ENCODE measurements around the gene CSNK1E. TPM values are rescaled to one million over a fixed set of nuclear protein-coding genes. Genes with fewer than 3 reads are reported as not detected.
A peak's percentile ranks its signal among the peaks of the same experiment; 100 is the strongest.
"Not testable (repeated sequence)": the region's sequence is repeated elsewhere in the genome, so short reads cannot be mapped to it uniquely, and the experiment has no call there.

CSNK1E gene
- total RNA-seq, result 69.1 TPM

- Histone ChIP-seq H3K27me3 (ENCODE audit: insufficient read depth, low read length) (no peaks in the 10 kb centered on the region), H3K9me3 (ENCODE audit: low read depth, low read length) (no peaks in the 10 kb centered on the region), H3K4me1 (ENCODE audit: insufficient read depth, low read length) (peaks cover 45% of the 10 kb centered on the region), H3K4me3 (ENCODE audit: low read length) (peak within 1 kb of the TSS; percentile 44)
Measured at GRCh38 chr22:38317122-38317994, at the start of gene CSNK1E. Gene CSNK1E (minus strand): TSS chr22:38317433. CDS start chr22:38314157, 3,276 bp downstream.

GRCh38 chr22:38365829-38366228 lies 48.6 kb upstream of the CSNK1E start:
- not testable (repeated sequence) for H3K9me3 ChIP-seq (ENCODE audit: low read depth, low read length); H3K27me3 ChIP-seq (ENCODE audit: insufficient read depth, low read length); H3K4me3 ChIP-seq (ENCODE audit: low read length); H3K4me1 ChIP-seq (ENCODE audit: insufficient read depth, low read length)

- not testable (repeated sequence) for H3K27me3 ChIP-seq (ENCODE audit: insufficient read depth, low read length); H3K4me3 ChIP-seq (ENCODE audit: low read length); H3K9me3 ChIP-seq (ENCODE audit: low read depth, low read length); H3K4me1 ChIP-seq (ENCODE audit: insufficient read depth, low read length)
Measured at GRCh38 chr22:38365174-38365573, 47.9 kb upstream of the CSNK1E start.

- not testable (repeated sequence) for H3K9me3 ChIP-seq (ENCODE audit: low read depth, low read length)
Measured at GRCh38 chr22:38360560-38360959, 43.3 kb upstream of the CSNK1E start.

GRCh38 chr22:38359817-38360216 lies 42.6 kb upstream of the CSNK1E start:
- not testable (repeated sequence) for H3K4me3 ChIP-seq (ENCODE audit: low read length); H3K4me1 ChIP-seq (ENCODE audit: insufficient read depth, low read length); H3K9me3 ChIP-seq (ENCODE audit: low read depth, low read length); H3K27me3 ChIP-seq (ENCODE audit: insufficient read depth, low read length)

More at GRCh38 chr22:38360560-38360959, 43.3 kb upstream of the CSNK1E start:
- not testable (repeated sequence) for H3K4me1 ChIP-seq (ENCODE audit: insufficient read depth, low read length); H3K27me3 ChIP-seq (ENCODE audit: insufficient read depth, low read length); H3K4me3 ChIP-seq (ENCODE audit: low read length)

GRCh38 chr22:38357971-38358370 lies 40.7 kb upstream of the CSNK1E start:
- not testable (repeated sequence) for H3K27me3 ChIP-seq (ENCODE audit: insufficient read depth, low read length); H3K4me3 ChIP-seq (ENCODE audit: low read length); H3K9me3 ChIP-seq (ENCODE audit: low read depth, low read length); H3K4me1 ChIP-seq (ENCODE audit: insufficient read depth, low read length)

- no peaks in the 10 kb centered on the region for H3K4me1 ChIP-seq (ENCODE audit: insufficient read depth, low read length)
- H3K27me3 ChIP-seq (ENCODE audit: insufficient read depth, low read length), result no peaks in the 10 kb centered on the region
- no peak overlapping the region for H3K4me3 ChIP-seq (ENCODE audit: low read length)
- no peaks in the 10 kb centered on the region for H3K9me3 ChIP-seq (ENCODE audit: low read depth, low read length)
Measured at GRCh38 chr22:38355275-38355674, 38.0 kb upstream of the CSNK1E start.

- H3K4me3 ChIP-seq (ENCODE audit: low read length), result no peak overlapping the region
- H3K27me3 ChIP-seq (ENCODE audit: insufficient read depth, low read length), result no peaks in the 10 kb centered on the region
- H3K4me1 ChIP-seq (ENCODE audit: insufficient read depth, low read length), result no peaks in the 10 kb centered on the region
- no peaks in the 10 kb centered on the region for H3K9me3 ChIP-seq (ENCODE audit: low read depth, low read length)
Measured at GRCh38 chr22:38353701-38354100, 36.5 kb upstream of the CSNK1E start.

GRCh38 chr22:38353142-38353629 lies 36.0 kb upstream of the CSNK1E start:
- H3K4me3 ChIP-seq (ENCODE audit: low read length), result no peak overlapping the region
- no peaks in the 10 kb centered on the region for H3K4me1 ChIP-seq (ENCODE audit: insufficient read depth, low read length)
- H3K9me3 ChIP-seq (ENCODE audit: low read depth, low read length), result no peaks in the 10 kb centered on the region
- H3K27me3 ChIP-seq (ENCODE audit: insufficient read depth, low read length), result no peaks in the 10 kb centered on the region

GRCh38 chr22:38352436-38352835 lies 35.2 kb upstream of the CSNK1E start:
- no peak overlapping the region for H3K4me3 ChIP-seq (ENCODE audit: low read length)
- no peaks in the 10 kb centered on the region for H3K4me1 ChIP-seq (ENCODE audit: insufficient read depth, low read length)
- no peaks in the 10 kb centered on the region for H3K9me3 ChIP-seq (ENCODE audit: low read depth, low read length)
- no peaks in the 10 kb centered on the region for H3K27me3 ChIP-seq (ENCODE audit: insufficient read depth, low read length)

- Histone ChIP-seq H3K4me3 (ENCODE audit: low read length) (no peak overlapping the region), H3K9me3 (ENCODE audit: low read depth, low read length) (no peaks in the 10 kb centered on the region), H3K27me3 (ENCODE audit: insufficient read depth, low read length) (no peaks in the 10 kb centered on the region), H3K4me1 (ENCODE audit: insufficient read depth, low read length) (no peaks in the 10 kb centered on the region)
Measured at GRCh38 chr22:38350444-38351359, 33.5 kb upstream of the CSNK1E start.

GRCh38 chr22:38348751-38349496 lies 31.7 kb upstream of the CSNK1E start:
- H3K9me3 ChIP-seq (ENCODE audit: low read depth, low read length), result no peaks in the 10 kb centered on the region

GRCh38 chr22:38347944-38348750 lies 30.9 kb upstream of the CSNK1E start:
- Histone ChIP-seq H3K9me3 (ENCODE audit: low read depth, low read length) (no peaks in the 10 kb centered on the region), H3K4me3 (ENCODE audit: low read length) (no peak overlapping the region), H3K4me1 (ENCODE audit: insufficient read depth, low read length) (no peaks in the 10 kb centered on the region)

More at GRCh38 chr22:38348751-38349496, 31.7 kb upstream of the CSNK1E start:
- H3K4me3 ChIP-seq (ENCODE audit: low read length), result no peak overlapping the region
- no peaks in the 10 kb centered on the region for H3K4me1 ChIP-seq (ENCODE audit: insufficient read depth, low read length)
- H3K27me3 ChIP-seq (ENCODE audit: insufficient read depth, low read length), result no peaks in the 10 kb centered on the region

More at GRCh38 chr22:38347944-38348750, 30.9 kb upstream of the CSNK1E start:
- H3K27me3 ChIP-seq (ENCODE audit: insufficient read depth, low read length), result no peaks in the 10 kb centered on the region

All from mononuclear cell (primary cell).